OCI-LY3 (cell line): ENCODE results near the gene EFR3B.

Source experiments
- EZH2phosphoT487 ChIP-seq: fragments of 200-600 bp; shearing (Covaris generic); IDR thresholded peaks from 2 replicates; pipeline ENCODE4 v1.6.1; 2018; ENCODE audit warnings: antibody characterized with exemption, mixed run types, low read depth
- TF ChIP-seq, protein P1 (sequence below): fragments of 200-600, 300-600 bp; sonication (generic); IDR thresholded peaks from 2 replicates; pipeline ENCODE4 v1.5.1; 2014; ENCODE audit warnings: antibody characterized with exemption, low read length, low read depth

DNA sequence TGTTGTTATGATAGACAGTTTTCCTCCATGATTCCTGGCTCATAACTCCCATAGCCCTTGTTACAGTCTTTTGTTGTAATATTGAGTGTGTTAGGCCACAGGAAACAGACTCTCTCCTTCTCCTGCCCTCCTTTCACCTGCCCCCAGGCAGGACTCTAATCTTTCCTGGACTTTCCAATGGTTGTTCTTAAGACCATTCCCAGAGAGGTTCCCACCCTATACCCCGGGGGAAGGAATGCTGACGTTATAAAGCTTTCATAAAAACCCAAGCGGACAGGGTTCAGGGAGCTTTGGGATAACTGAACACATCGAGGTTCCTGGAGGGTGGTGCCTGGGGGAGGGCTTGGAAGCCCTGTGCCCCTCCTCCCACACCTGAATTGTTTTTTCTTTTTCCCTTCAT lies 2.8 kb upstream of the EFR3B start:
- TF ChIP-seq, protein P1, sequence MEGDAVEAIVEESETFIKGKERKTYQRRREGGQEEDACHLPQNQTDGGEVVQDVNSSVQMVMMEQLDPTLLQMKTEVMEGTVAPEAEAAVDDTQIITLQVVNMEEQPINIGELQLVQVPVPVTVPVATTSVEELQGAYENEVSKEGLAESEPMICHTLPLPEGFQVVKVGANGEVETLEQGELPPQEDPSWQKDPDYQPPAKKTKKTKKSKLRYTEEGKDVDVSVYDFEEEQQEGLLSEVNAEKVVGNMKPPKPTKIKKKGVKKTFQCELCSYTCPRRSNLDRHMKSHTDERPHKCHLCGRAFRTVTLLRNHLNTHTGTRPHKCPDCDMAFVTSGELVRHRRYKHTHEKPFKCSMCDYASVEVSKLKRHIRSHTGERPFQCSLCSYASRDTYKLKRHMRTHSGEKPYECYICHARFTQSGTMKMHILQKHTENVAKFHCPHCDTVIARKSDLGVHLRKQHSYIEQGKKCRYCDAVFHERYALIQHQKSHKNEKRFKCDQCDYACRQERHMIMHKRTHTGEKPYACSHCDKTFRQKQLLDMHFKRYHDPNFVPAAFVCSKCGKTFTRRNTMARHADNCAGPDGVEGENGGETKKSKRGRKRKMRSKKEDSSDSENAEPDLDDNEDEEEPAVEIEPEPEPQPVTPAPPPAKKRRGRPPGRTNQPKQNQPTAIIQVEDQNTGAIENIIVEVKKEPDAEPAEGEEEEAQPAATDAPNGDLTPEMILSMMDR, result no peak
- TF ChIP-seq EZH2phosphoT487, result no peak
